ENCODE data around the gene PLEKHM3. TPM values are rescaled to one million over a fixed set of nuclear protein-coding genes. Genes with fewer than 3 reads are reported as not detected.

The PLEKHM3 gene
- polyA plus RNA-seq, 1 donor (not counting 4 experiments of a cell fraction or from before 2014, with no cell fraction given): 2.9 TPM

DNA sequence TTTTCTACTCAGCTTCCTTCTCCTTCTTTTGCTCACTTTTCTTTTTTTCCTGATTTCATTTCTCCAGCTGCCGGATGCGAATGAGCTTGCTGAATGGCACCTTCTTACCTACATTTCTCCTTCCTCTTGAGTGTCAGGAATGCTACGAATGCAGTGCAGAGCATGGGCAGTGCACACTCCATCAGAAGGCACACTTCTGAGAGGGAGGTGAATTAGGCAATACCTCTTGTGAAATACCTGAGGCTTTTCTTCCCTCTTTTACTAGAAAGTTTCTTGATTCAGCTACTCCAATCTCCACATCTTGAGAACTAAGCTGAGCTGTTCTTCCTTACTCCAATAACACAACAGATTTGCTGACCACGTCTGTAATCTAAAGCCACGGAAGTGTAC, 51.1 kb downstream of the PLEKHM3 start:
- no peak for FAIRE-seq
- no peaks in the 10 kb centered on the region for H3K4me1 ChIP-seq (ENCODE audit: control insufficient read depth, extremely low read depth, insufficient read depth, low read length)
- H4K20me1 ChIP-seq (ENCODE audit: control insufficient read depth, extremely low read depth, insufficient read depth, low read length): no peaks in the 10 kb centered on the region
- H3K9ac ChIP-seq (ENCODE audit: control insufficient read depth, extremely low read depth, insufficient read depth, low read length): no peak overlapping the region
- dilution Hi-C loops (cut with MboI; ENCODE audit: extremely low pct_ligation_motif_present, low sequenced_read_pairs): no loop called here
- TF ChIP-seq CTCF (optimal IDR thresholded peaks at IDR 0.05 in 1 of 3, IDR thresholded peaks at IDR 0.05 in 1 of 3, conservative IDR thresholded peaks at IDR 0.05 in 1 of 3; ENCODE audit: extremely low read depth in 1 of 3, insufficient read depth in 2 of 3, low read length in 3 of 3) (no peak), EZH2 (IDR thresholded peaks at IDR 0.05; ENCODE audit: low read length) (no peak)
- no peak overlapping the region for H3K27ac ChIP-seq (ENCODE audit: control insufficient read depth, insufficient read depth, low read length)
- H3K4me3 ChIP-seq (ENCODE audit: control insufficient read depth in 2 of 3, extremely low read depth in 1 of 3, insufficient read depth in 2 of 3, low read depth in 1 of 3, low read length in 3 of 3): no peak overlapping the region
- H3K79me2 ChIP-seq (ENCODE audit: control insufficient read depth, insufficient read depth, low read length): no peaks in the 10 kb centered on the region
- H3K9me3 ChIP-seq (ENCODE audit: control insufficient read depth, low read depth, low read length): no peaks in the 10 kb centered on the region
- no peaks in the 10 kb centered on the region for H3K27me3 ChIP-seq (ENCODE audit: control insufficient read depth, extremely low read depth, insufficient read depth, low read length)
- H2AFZ ChIP-seq (ENCODE audit: control insufficient read depth, low read length): no peak overlapping the region
- no peak for DNase-seq (ENCODE audit: low read depth, low spot score)
- peaks cover 0 to 2% of the 10 kb centered on the region in 2 experiments for H3K36me3 ChIP-seq (ENCODE audit: control insufficient read depth in 2 of 2, extremely low read depth in 1 of 2, insufficient read depth in 2 of 2, low read length in 2 of 2)
- H3K4me2 ChIP-seq (ENCODE audit: control insufficient read depth, extremely low read depth, insufficient read depth, low read depth, low read length): no peak overlapping the region
- no peaks in the 10 kb centered on the region for H3K9me1 ChIP-seq (ENCODE audit: control insufficient read depth, extremely low read depth, insufficient read depth, low read length)

DNA sequence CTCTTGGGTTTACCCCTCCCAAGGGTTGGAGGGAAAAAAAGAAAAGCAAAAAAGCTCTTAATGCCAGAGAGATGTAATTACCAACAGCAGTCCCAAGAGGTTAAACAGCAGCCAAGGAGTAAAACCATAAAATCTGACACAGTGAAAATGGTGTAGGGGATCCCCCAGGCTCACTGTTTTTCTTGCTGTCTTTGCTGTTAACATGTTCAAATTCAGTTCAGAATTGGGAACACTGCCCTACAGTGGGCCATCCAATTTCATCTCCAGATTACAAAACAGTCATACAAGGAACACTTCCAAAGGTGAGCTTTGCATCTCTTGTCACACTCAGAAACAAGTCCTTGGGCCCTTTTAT, 54.5 kb downstream of the PLEKHM3 start:
- Histone ChIP-seq H3K4me1 (ENCODE audit: control insufficient read depth, extremely low read depth, insufficient read depth, low read length) (no peaks in the 10 kb centered on the region), H3K4me2 (ENCODE audit: control insufficient read depth, extremely low read depth, insufficient read depth, low read depth, low read length) (no peak overlapping the region), H3K27ac (ENCODE audit: control insufficient read depth, insufficient read depth, low read length) (no peak overlapping the region), H3K4me3 (ENCODE audit: control insufficient read depth in 2 of 3, extremely low read depth in 1 of 3, insufficient read depth in 2 of 3, low read depth in 1 of 3, low read length in 3 of 3) (no peak overlapping the region), H3K9me3 (ENCODE audit: control insufficient read depth, low read depth, low read length) (no peaks in the 10 kb centered on the region), H3K9me1 (ENCODE audit: control insufficient read depth, extremely low read depth, insufficient read depth, low read length) (no peaks in the 10 kb centered on the region), H2AFZ (ENCODE audit: control insufficient read depth, low read length) (no peak overlapping the region), H3K27me3 (ENCODE audit: control insufficient read depth, extremely low read depth, insufficient read depth, low read length) (no peaks in the 10 kb centered on the region), H3K79me2 (ENCODE audit: control insufficient read depth, insufficient read depth, low read length) (no peaks in the 10 kb centered on the region), H3K9ac (ENCODE audit: control insufficient read depth, extremely low read depth, insufficient read depth, low read length) (no peak overlapping the region), H4K20me1 (ENCODE audit: control insufficient read depth, extremely low read depth, insufficient read depth, low read length) (no peaks in the 10 kb centered on the region), H3K36me3 (ENCODE audit: control insufficient read depth in 2 of 2, extremely low read depth in 1 of 2, insufficient read depth in 2 of 2, low read length in 2 of 2) (no peaks in the 10 kb centered on the region)
- TF ChIP-seq CTCF (optimal IDR thresholded peaks at IDR 0.05 in 1 of 3, IDR thresholded peaks at IDR 0.05 in 1 of 3, conservative IDR thresholded peaks at IDR 0.05 in 1 of 3; ENCODE audit: extremely low read depth in 1 of 3, insufficient read depth in 2 of 3, low read length in 3 of 3): no peak
- no peak for TF ChIP-seq EZH2 (IDR thresholded peaks at IDR 0.05; ENCODE audit: low read length)
- DNase-seq (ENCODE audit: low read depth, low spot score): no peak
- dilution Hi-C loops (cut with MboI; ENCODE audit: extremely low pct_ligation_motif_present, low sequenced_read_pairs): no loop called here
- FAIRE-seq: no peak

All from keratinocyte (primary cell).